Endodermal cell (in vitro differentiated cells): ENCODE results near the gene PIAS4. TPM values are rescaled to one million over a fixed set of nuclear protein-coding genes. Genes with fewer than 3 reads are reported as not detected.

Source experiments
- DNase-seq: peaks from one replicate; pipeline ENCODE4 v3.0.0-alpha.2; 2017
- H3K27ac ChIP-seq: 2 replicates; pipeline ENCODE4 v1.5.1; 2013; ENCODE audit warnings: mild to moderate bottlenecking, low read depth, low read length, moderate library complexity
- H3K27me3 ChIP-seq: 2 replicates; pipeline ENCODE4 v1.6.1; 2013; ENCODE audit warnings: mild to moderate bottlenecking, low read length, moderate library complexity; ENCODE audit not compliant: insufficient read depth, control insufficient read depth, poor library complexity, severe bottlenecking
- H3K36me3 ChIP-seq: 2 replicates; pipeline ENCODE4 v1.7.0; 2013; ENCODE audit warnings: mild to moderate bottlenecking, low read length, moderate library complexity; ENCODE audit not compliant: control insufficient read depth, insufficient read depth
- H3K4me1 ChIP-seq: one replicate; pipeline ENCODE4 v1.7.0; 2013; ENCODE audit warnings: low read length; ENCODE audit not compliant: control insufficient read depth, insufficient read depth
- H3K4me3 ChIP-seq: 2 replicates; pipeline ENCODE4 v1.5.1; 2013; ENCODE audit warnings: mild to moderate bottlenecking, low read length, moderate library complexity
- H3K9ac ChIP-seq: 2 replicates; pipeline ENCODE4 v1.6.1; 2013; ENCODE audit warnings: mild to moderate bottlenecking, low read length, moderate library complexity; ENCODE audit not compliant: poor library complexity, severe bottlenecking; ENCODE audit errors: extremely low read depth
- H3K9me3 ChIP-seq: 2 replicates; pipeline ENCODE4 v1.6.1; 2013; ENCODE audit warnings: mild to moderate bottlenecking, low read length, moderate library complexity; ENCODE audit not compliant: control insufficient read depth
- H3K27ac Mint-ChIP-seq: 2 replicates; pipeline ENCODE4 v1.8.0; 2020; ENCODE audit warnings: mixed read lengths
- H3K27me3 Mint-ChIP-seq: 2 replicates; pipeline ENCODE4 v1.8.0; 2021; ENCODE audit warnings: mild to moderate bottlenecking, mixed read lengths; ENCODE audit not compliant: insufficient read depth
- H3K36me3 Mint-ChIP-seq: 2 replicates; pipeline ENCODE4 v1.8.0; 2020; ENCODE audit warnings: low read depth, mixed read lengths
- H3K4me1 Mint-ChIP-seq: 2 replicates; pipeline ENCODE4 v1.8.0; 2020; ENCODE audit warnings: mixed read lengths
- H3K4me3 Mint-ChIP-seq: 2 replicates; pipeline ENCODE4 v1.8.0; 2020; ENCODE audit warnings: mild to moderate bottlenecking, moderate library complexity, mixed read lengths
- H3K9me3 Mint-ChIP-seq: 2 replicates; pipeline ENCODE4 v1.8.0; 2020; ENCODE audit warnings: mild to moderate bottlenecking, mixed read lengths
- CTCF ChIP-seq: fragments of 200-600 bp; sonication (generic); conservative IDR thresholded peaks from 2 replicates; pipeline ENCODE4 v1.5.0; 2021; ENCODE audit warnings: antibody characterized with exemption, mild to moderate bottlenecking
- WGBS, 2 experiments: methylation state at CpG; one replicate each; pipeline versions ENCODE4 v1.1.5 to v1.1.7; 2013; ENCODE audit warnings: missing lambda C conversion rate in 2 of 2, mixed read lengths in 1 of 2; ENCODE audit not compliant: insufficient coverage in 1 of 2, insufficient read length in 1 of 2; 5-methylcytosine and 5-hydroxymethylcytosine counted together
- total RNA-seq, 2 donors: library from RNA; stranded (reverse); fragmentation: NEBNext Ultra II Directional in 1 of 2; extraction: Animal tissue kit (Norgen Biotek cat#: 25700) in 1 of 2; gene quantifications; 2 replicates in 1 of 2; 3 replicates in 1 of 2; pipeline ENCODE4 v1.2.1, GENCODE V29; 2021

PIAS4 gene
- total RNA-seq, 2 donors from 2014 or later = 57.5 to 58.1 TPM

GRCh38 chr19:3981736-3982681 lies 25.5 kb upstream of the PIAS4 start:
- H3K9ac ChIP-seq = peak overlapping the region; percentile 33
- H3K27ac ChIP-seq = no peak overlapping the region
- H3K4me1 ChIP-seq = peaks cover 12% of the 10 kb centered on the region
- H3K36me3 Mint-ChIP-seq = peaks cover 77% of the 10 kb centered on the region
- DNase-seq = peak; percentile 47
- H3K4me1 Mint-ChIP-seq = peaks cover 27% of the 10 kb centered on the region
- no peak overlapping the region for H3K4me3 ChIP-seq
- H3K27me3 Mint-ChIP-seq = no peaks in the 10 kb centered on the region
- H3K9me3 Mint-ChIP-seq = no peaks in the 10 kb centered on the region
- H3K4me3 Mint-ChIP-seq = peak overlapping the region; percentile 99
- peaks cover 75% of the 10 kb centered on the region for H3K36me3 ChIP-seq
- H3K9me3 ChIP-seq = no peaks in the 10 kb centered on the region
- WGBS, 2 experiments = 91 to 93% methylated on average over 26 to 39 of the region's 39 CpGs
- no peaks in the 10 kb centered on the region for H3K27me3 ChIP-seq
- TF ChIP-seq CTCF = no peak
- peak overlapping the region; percentile 99 for H3K27ac Mint-ChIP-seq

- peak overlapping the region; percentile 99 for H3K4me3 Mint-ChIP-seq
- peaks cover 68% of the 10 kb centered on the region for H3K36me3 Mint-ChIP-seq
- Histone ChIP-seq H3K9me3 (no peaks in the 10 kb centered on the region), H3K36me3 (peaks cover 66% of the 10 kb centered on the region), H3K4me1 (peaks cover 12% of the 10 kb centered on the region), H3K27me3 (no peaks in the 10 kb centered on the region), H3K9ac (peak overlapping the region; percentile 100), H3K27ac (no peak overlapping the region), H3K4me3 (peak overlapping the region; percentile 93)
- H3K9me3 Mint-ChIP-seq = no peaks in the 10 kb centered on the region
- H3K27ac Mint-ChIP-seq = peak overlapping the region; percentile 99
- peak; percentile 61 for DNase-seq
- no peaks in the 10 kb centered on the region for H3K27me3 Mint-ChIP-seq
- WGBS, 2 experiments = 94 to 98% methylated on average over 31 to 40 of the region's 40 CpGs
- no peak for TF ChIP-seq CTCF
- H3K4me1 Mint-ChIP-seq = peaks cover 27% of the 10 kb centered on the region
These were observed 24.6 kb upstream of the PIAS4 start for GRCh38 chr19:3982701-3983541.

- Histone ChIP-seq H3K4me3 (peak overlapping the region; percentile 93), H3K27ac (no peak overlapping the region), H3K9me3 (no peaks in the 10 kb centered on the region), H3K9ac (peak overlapping the region; percentile 100), H3K27me3 (no peaks in the 10 kb centered on the region), H3K4me1 (peaks cover 12% of the 10 kb centered on the region), H3K36me3 (peaks cover 60% of the 10 kb centered on the region)
- Mint-ChIP-seq H3K27me3 (no peaks in the 10 kb centered on the region), H3K36me3 (peaks cover 63% of the 10 kb centered on the region), H3K27ac (peak overlapping the region; percentile 99), H3K4me1 (peaks cover 27% of the 10 kb centered on the region), H3K4me3 (peak overlapping the region; percentile 99), H3K9me3 (no peaks in the 10 kb centered on the region)
- no peak for DNase-seq
- WGBS, 2 experiments = 78 to 96% methylated on average over 3 to 7 of the region's 7 CpGs
- TF ChIP-seq CTCF = no peak
These were observed 24.0 kb upstream of the PIAS4 start for GRCh38 chr19:3983542-3983914.
